CD4-positive, alpha-beta T cell treated with Interleukin-2 at 100 ng/mL for 4 hours (primary cell): Measurements from ENCODE around the gene PTH2R.
"Not testable (repeated sequence)": the region's sequence is repeated elsewhere in the genome, so short reads cannot be mapped to it uniquely, and the experiment has no call there.

Experiments used
- DNase-seq: peaks from one replicate; pipeline ENCODE4 v3.0.0-alpha.2; 2020; ENCODE audit warnings: low spot score

PTH2R gene

DNA sequence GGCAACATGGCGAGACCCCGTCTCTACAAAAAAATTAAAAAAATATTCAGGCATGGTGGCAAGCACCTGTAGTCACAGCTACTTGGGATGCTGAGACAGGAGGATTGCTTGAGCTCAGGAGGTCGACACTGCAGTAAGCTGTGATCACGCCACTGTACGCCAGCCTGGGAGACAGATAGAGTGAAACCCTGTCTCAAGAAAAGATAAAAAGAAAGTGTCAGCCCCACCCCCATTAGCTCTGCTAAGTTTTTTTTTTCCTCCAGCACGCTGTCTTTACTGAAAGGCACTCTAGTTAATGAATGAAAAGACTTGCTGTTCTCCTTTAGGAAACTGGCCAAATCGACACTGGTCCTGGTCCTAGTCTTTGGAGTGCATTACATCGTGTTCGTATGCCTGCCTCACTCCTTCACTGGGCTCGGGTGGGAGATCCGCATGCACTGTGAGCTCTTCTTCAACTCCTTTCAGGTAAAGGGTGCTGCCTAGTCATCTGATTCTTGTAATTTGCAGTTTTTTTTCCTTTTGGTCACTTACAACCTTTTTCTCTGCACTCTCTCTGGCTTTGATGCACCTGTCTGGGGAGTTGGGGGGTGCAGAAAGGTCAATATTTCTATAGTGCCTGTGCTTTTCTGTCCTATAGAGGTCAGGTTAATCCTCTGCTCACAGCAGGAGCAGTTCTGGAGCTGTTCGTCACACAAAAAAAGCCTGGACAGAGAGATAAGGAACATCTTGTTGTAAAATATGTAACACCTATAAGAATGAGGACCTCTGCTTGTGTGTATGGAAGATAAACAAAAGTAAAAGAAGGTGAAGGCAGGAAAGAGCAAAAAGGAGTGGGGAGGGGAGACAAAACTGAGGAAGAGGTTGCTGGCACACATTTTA is 82.3 kb downstream of the PTH2R start:
- no peak for DNase-seq

DNA sequence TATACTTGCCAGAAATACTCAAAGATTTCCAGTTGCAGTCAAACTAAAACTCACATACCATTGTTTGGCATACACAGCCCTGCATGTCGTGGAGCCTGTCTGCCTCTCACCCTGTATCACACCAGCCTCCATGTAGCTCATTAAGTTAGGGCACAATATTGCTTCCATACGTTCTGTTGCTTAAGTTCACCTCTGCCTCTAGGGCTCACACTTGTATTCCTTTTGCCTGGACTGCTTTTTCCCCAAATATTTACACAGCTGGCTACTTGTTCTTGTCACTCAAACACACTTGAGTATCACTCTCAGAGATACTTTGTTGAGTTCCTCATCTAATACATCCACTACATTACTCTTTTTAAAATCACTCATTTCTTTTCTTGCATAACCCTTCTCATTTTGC is 83.1 kb downstream of the PTH2R start:
- no peak for DNase-seq

DNA sequence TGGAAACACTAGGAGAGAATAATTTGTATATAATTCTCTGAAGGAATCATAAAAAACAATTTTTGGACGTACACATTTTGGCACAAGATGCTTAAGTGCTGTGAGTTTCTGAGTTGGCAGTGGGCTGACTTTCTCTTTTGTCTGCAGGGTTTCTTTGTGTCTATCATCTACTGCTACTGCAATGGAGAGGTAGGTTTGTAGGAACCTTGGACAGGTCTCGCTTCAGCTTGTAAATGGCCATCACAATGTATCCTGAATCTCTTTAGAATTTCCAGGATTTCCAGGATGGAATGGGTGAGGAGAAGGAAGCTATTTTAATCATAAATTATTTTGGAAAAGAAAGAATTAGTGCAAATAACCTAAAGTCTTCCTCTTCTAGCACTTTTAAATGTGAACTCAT is 83.9 kb downstream of the PTH2R start:
- DNase-seq: no peak

DNA sequence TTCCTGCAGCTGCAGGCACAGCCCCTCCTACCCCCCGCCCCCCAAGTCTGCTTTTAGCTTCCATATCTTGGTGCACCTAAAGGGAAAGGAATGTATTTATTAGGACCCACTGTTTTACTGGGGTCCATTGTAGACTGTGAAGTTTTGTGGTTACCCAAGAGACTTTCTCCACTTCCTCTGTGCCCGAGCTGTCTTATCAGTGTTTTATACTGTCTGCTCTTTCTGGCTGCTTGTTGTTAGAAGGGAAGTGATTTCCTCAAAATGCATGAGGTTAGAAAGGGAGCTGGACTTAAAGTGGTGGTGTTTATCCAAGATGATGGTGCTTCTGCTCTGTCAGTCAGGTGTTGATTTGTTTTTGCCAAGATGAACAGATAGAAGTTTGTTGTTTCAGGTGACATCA is 85.0 kb downstream of the PTH2R start:
- DNase-seq: no peak

DNA sequence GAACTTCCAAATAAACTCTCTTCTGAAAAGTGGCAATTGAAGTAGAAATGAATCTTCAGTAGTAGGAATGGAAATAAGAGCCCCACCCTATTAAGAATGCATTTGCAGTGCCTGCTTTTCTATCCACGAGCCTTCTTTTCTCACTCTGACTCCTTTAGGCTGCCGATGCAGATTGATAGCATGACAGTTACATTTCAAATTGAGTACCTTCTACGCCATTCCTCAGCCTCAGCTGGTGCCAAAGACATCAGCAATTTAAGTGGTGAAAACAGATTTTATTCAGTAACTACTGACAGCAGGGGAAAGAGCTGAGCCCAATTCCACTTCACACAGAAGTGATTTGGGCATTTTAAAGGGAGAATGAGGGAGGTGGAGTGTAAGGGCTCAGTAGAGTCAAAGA is 85.5 kb downstream of the PTH2R start:
- no peak for DNase-seq

DNA sequence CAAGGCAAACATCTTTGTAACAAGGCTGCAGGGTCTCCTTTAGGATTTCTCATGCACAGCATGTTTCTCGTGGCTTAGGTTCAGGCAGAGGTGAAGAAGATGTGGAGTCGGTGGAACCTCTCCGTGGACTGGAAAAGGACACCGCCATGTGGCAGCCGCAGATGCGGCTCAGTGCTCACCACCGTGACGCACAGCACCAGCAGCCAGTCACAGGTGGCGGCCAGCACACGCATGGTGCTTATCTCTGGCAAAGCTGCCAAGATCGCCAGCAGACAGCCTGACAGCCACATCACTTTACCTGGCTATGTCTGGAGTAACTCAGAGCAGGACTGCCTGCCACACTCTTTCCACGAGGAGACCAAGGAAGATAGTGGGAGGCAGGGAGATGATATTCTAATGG is 86.6 kb downstream of the PTH2R start:
- no peak for DNase-seq

DNA sequence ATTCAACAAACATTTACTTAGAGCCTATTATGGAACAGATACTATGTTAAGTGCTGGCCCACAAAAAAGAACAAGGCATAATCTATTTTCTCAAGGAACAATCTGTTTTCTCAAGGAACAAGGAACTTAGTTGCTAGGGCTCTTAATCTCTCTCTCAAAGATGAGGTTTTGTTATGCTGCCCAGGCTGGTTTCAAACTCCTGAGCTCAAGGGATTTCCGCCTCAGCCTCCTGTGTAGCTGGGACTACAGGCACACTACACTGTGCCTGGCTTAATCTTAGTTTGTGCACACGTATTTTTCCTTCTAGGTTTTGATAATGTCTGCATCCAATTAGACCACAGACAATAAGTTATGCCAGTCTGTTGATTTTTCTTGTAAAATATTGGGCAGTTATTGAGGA is 89.5 kb downstream of the PTH2R start:
- DNase-seq: no peak

DNA sequence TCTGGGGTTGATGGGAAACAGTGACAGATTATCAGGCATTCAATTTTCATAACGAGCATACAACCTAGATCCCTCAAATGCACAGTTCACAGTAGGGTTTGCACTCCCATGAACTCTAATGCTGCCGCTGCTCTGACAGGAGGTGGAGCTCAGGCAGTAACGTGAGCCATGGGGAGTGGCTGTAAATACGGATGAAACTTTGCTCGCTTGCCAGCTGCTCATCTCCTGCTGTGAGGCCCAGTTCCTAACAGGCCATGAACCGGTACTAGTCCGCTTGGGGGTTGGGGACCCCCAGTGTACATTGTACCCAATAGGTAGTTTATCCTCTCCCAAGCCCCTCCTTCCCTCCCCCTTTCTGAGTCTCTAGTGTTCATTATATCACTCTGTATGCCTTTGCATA is 94.6 kb downstream of the PTH2R start:
- no peak for DNase-seq

DNA sequence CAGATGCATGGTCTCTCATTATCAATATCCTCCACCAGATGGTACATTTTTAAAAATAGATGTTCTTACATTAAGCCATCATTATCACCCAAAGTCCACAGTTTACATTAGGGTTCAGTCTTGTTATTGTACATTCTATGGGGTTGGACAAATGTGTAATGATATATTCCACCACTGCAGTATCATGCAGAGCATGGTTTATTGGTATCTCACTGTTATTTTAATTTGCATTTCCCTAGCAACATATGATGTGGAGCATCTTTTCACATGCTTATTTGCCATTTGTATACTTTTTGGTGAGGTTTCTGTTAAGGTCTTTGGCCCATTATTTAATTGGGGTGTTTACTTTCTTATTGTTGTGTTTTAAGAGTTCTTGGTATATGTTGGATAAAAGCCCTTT is 95.7 kb downstream of the PTH2R start:
- no peak for DNase-seq

DNA sequence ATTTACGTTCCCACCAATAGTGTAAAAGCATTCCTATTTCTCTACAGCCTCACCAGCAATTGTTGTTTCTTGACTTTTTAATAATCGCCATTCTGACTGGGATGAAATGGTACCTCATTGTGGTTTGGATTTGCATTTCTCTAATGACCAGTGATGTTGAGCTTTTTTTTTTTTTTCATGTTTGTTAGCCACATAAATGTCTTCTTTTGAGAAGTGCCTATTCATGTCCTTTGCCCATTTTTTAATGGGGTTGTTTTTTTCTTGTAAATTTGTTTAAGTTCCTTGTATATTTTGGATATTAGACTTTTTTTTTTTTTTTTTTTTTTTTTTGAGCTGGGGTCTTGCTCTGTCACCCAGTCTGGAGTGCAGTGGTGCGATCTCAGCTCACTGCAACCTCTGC is 98.8 kb downstream of the PTH2R start:
- not testable (repeated sequence) for DNase-seq

DNA sequence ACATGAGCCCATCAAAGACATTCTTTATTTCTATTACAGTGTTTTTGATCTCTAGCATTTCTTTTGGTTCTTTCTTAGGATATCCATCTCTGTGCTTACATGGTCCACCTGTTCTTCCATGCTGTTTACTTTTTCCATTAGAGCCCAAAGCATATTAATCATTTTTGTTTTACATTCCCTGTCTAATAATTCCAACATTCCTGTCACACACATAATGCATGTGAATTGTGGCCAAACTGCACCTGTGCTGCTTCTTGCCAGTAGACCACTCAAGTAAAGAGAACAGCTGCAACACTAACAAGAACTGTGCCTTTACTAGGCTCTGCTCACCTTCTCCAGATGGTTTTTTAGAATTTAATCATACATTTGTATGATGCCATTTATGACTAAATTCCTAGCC is 103.0 kb downstream of the PTH2R start:
- no peak for DNase-seq

DNA sequence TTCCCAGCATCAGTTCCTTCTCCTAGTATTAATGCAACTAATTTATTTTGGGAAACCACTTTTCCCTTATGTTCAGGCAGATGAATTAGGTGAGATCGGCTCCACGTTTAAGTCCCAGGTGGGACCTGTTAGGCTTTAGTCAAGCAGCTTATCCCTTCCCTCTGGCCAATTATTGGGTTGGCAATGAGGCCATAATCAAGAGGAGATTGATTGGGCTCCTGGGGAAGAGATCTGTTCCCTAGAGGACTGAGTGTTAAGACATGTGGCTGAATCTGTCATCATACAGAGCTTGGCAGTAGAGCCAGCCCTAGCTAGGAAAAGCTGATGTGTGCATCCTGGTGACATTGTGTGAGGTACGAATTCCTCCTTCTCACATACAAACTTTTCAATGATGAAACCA is 104.4 kb downstream of the PTH2R start:
- DNase-seq: no peak

DNA sequence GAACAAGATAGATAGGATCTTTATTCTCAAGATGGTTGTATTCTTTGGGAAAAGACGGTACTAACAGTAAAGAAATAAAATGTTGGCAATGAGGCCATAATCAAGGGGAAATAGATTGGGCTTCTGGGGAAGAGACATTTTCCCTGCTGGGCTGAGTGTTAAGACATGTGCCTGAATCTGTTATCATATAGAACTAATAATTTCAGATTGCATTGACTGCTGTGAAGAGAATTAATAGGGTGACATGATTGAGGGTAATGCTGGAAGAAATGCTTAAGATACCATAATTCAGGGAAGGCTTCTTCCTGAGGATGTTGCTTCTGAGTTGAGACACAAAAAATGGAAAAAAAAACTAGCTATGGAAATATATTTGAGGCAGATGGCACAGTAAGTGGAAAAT is 105.0 kb downstream of the PTH2R start:
- no peak for DNase-seq

DNA sequence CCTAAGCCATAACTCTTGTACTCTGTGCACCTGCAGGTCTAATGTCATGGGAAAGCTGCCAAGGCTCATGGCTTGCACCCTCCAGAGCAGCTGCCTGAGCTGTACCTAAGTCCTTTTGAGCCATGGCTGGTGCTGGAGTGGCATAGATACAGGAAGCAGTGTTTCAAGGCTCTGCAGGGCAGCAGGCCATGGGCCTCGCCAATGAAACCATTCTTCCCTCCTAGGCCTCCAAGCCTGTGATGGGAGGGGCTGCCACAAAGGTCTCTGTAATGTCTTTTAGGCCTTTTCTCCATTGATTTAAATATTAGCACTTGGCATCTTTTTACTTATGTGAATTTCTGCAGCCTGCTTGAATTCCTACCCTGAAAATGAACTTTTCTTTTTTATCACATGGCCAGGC is 108.5 kb downstream of the PTH2R start:
- no peak for DNase-seq

DNA sequence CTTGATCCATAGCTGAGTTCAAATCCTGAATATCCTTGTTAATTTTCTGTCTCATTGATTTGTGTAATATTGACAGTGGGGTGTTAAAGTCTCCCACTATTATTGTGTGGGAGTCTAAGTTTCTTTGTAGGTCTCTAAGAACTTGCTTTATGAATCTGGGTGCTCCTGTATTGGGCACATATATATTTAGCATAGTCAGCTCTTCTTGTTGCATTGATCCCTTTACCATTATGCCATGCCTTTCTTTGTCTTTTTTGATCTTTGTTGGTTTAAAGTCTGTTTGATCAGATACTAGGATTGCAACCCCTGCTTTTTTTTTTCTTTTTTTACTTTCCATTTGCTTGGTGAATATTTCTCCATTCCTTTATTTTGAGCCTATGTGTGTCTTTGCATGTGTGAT is 116.5 kb downstream of the PTH2R start:
- not testable (repeated sequence) for DNase-seq

DNA sequence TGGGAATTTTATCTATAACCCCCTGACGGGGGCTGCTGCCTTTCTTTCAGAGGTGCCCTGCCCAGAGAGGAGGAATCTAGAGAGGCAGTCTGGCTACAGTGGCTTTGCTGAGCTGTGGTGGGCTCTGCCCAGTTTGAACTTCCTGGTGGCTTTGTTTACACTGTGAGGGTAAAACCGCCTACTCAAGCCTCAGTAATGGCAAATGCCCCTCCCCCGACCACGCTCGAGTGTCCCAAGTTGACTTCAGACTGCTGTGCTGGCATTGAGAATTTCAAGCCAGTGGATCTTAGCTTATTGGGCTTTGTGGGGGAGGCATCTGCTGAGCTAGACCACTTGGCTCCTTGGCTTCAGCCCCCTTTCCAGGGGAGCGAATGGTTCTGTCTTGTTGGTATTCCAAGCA is 118.6 kb downstream of the PTH2R start:
- DNase-seq: not testable (repeated sequence)

DNA sequence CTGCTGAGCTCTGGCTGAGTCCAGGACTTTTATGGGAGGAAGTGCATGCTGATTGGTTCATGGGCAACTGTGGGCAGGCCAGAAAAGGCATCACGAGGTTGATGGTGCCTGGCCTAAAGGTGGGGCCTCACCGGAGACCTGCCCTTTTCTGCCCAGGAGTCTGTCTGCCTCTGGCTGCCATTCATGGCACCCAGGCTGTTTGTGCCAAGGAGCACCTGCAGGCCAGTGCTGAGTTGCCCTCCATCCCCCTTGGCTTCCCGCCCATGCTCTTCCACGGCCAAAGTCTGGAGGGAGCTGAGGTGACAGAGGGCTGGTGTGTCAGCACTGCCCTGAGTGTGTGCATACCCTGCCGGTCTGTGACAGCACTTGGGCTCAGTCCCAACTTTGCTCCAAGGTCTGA is 123.2 kb downstream of the PTH2R start:
- no peak for DNase-seq

DNA sequence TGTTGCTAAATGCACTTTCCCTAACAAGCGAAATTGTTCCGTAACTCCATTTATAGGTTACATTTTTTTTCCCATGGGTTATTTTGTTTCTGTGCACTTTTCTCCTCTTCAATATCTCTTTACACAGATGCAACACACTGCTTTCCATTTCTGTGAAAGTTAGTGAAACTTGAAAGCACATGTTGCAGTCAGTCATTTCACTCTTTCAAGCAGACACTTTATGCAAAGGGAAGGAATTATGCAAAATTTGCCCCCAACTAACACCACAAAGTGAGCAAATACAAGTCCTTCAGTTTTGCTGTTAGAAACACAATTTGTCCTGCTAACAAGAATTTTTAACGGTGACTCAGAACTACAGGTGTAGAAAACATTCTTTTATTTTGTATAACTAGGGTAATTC is 124.8 kb downstream of the PTH2R start:
- DNase-seq: no peak

DNA sequence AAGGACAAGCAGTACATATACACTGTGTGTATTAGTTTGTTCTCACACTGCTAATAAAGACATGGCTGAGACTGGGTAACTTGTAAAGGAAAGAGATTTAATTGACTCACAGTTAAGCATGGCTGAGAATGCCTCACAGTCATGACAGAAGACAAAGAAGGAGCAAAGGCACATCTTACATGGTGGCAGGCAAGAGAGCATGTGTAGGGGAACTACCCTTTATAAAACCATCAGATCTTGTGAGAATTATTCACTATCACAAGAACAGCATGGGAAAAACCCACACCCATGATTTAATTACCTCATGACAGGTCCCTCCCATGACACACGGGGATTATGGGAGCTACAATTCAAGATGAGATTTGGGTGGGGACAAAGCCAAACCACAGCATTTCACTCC is 129.0 kb downstream of the PTH2R start:
- DNase-seq: not testable (repeated sequence)

DNA sequence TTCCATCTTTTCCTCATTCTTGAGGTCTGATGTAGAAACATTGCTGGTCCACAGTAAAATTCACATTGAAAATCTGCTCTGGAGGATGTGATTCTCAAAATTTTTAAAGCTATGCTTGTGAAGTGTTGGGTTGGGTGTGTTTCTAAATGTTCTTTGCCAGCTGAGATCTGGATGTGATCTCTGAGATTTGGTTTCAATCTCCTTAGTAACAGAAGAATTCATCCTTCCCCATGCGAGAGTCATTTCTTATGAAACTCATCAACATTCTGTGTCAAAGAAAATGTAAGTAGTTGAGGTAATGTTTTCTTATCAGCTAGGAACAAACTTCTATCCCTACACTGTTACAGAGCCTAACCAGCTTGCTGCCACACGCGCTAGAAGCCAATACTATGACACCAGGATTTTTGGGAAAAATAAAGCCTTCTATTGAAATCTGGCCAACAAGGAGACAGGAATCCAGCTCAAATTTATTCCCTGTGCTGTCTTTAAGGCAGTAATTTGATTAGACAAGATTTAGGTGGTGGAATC is 134.9 kb downstream of the PTH2R start:
- no peak for DNase-seq

DNA sequence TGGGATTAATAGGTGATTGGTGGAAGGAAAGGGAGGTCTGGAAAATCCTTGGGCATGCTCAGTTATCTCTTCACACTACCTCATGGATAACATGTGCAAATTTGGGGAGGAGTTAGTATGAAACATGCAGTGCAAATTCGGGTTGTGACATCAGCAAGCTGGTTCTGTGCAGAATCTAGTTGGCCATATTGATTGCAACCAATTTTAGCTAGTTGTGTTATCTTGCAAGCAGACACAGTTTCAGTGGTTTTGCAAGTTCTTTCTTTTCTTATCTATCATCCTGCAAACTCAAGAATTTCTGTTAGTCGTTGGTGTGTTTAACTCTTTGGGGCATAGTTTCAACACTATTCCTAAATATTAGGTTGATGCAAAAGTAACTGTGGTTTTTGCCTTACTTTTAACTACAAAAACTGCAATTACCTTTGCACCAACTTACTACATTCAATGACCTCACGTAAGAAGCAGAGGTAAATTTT is 135.4 kb downstream of the PTH2R start:
- no peak for DNase-seq

DNA sequence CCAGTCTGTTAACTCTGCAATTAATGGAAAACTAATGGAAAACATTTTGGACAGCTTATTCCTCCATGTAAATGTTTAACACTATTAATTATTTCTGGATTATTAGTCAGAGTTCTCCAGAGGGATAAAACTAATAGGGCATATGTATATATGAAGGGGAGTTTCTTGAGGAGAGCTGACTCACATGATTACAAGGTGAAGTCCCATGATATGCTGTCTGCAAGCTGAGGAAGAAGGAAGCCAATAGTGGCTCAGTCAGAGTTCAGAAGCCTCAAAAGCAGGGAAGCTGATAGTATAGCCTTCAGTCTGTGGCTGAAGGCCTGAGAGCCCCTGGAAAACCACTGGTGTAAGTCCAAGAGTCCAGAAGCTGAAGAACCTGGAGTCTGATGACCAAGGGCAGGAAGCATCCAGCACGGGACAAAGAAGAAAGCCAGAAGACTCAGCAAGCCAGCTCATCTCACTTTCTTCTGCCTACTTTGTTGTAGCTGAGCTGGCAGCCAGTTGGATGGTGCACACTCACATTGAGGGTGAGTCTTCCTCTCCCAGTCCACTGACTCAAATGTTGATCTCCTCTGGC is 136.0 kb downstream of the PTH2R start:
- no peak for DNase-seq
